Left colon (tissue), 2 donors: ENCODE data around the gene DRD2. TPM values are rescaled to one million over a fixed set of nuclear protein-coding genes. Genes with fewer than 3 reads are reported as not detected.

ENCODE experiments used
- ATAC-seq: fragments of 200-7000 bp; cut with Tn5 transposase; one replicate; pipeline ENCODE4 v1.9.1; 2020; ENCODE audit warnings: mild to moderate bottlenecking, moderate library complexity
- DNase-seq, 2 donors: peaks; one replicate each; pipeline ENCODE4 v3.0.0-alpha.2; 2020
- intact Hi-C, 2 donors: fragments of 100-400 bp; cut with DNase I in 1 of 2; cut with micrococcal nuclease in 1 of 2; formaldehyde crosslinking; loops; one replicate each; pipeline versions ENCODE4 v1.11.2 to v1.14.0; 2022; cut with DNase I, micrococcal nuclease
- total RNA-seq, 2 donors: library from RNA; stranded (reverse); fragmentation: NEBNext Ultra II Directional; extraction: Animal tissue kit (Norgen Biotek cat#: 25700); gene quantifications; one replicate each; pipeline ENCODE4 v1.2.1, GENCODE V29; 2021
- donor health status: DM: no; HTN: no; CAD: no.
- donor health status: DM: yes; HTN: yes; CAD: no.

The DRD2 gene
- total RNA-seq, 2 donors from 2014 or later: 0.31 to 0.36 TPM

DNA sequence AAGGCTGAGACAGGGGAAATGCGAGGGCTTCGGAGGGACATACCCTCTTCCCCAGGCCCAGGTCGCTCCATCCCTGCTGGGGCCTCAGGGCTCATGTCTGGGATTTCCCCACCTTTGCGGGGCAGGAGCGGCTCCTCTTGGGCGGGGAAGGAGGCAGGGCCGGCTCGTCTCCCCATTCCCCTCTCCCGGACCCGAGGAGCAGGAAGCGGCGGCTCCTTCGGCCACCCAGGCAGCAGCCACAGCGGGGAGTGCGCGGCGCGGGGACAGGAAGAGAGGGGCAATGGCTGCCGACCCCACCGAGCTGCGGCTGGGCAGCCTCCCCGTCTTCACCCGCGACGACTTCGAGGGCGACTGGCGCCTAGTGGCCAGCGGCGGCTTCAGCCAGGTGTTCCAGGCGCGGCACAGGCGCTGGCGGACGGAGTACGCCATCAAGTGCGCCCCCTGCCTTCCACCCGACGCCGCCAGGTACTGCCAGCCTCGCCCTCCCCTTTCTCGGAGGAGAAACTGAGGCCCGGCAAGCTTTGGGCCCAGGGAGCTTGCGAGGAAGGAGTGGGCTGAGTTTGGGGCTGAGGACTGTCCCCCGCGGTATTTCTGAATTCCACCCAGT lies 87.5 kb downstream of the DRD2 start, which contains the start of gene ANKK1:
ANKK1 (plus strand) TSS at position 175 of the 607 bp plus-strand sequence; CDS start at position 281, 106 bp downstream.
- DNase-seq: peak in 1 of 2 donors; percentile 41

DNA sequence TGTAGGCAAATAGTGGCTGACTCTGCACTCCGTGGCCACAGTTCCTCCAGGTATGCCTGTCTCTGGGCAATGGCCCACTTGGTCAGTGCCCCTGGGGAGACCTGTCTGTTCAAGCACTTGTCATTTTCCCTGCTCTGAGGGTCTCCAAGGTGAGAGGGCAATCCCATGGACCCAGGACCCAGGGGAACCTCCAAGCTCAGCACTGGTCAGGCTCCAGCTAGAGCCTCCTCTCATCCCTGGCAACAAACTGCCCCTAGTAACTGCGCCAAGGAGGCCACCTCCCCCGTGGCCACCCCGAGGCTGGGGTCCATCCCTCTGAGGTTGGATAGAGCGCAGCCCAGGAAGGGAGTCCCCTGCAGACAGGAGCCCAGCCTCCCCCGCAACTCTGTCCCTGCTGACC lies 88.3 kb downstream of the DRD2 start:
- no peak for DNase-seq
- ATAC-seq: no peak
- intact Hi-C loops: no loop called here

More for the DNA sequence above, 87.5 kb downstream of the DRD2 start, which contains the start of gene ANKK1:
- intact Hi-C loops: no loop called here
- peak; percentile 85 for ATAC-seq

- DNase-seq (no peak), ATAC-seq (no peak)
- intact Hi-C loops: no loop called here
Observed at GRCh38 chr11:113385749-113386148, 89.4 kb downstream of the DRD2 start.

GRCh38 chr11:113384551-113384950 lies 90.6 kb downstream of the DRD2 start:
- intact Hi-C loops: no loop called here
- no peak for ATAC-seq
- DNase-seq: no peak

- DNase-seq (no peak), ATAC-seq (no peak)
- intact Hi-C loops: no loop called here
Observed at GRCh38 chr11:113382121-113382520, 93.1 kb downstream of the DRD2 start.

DNA sequence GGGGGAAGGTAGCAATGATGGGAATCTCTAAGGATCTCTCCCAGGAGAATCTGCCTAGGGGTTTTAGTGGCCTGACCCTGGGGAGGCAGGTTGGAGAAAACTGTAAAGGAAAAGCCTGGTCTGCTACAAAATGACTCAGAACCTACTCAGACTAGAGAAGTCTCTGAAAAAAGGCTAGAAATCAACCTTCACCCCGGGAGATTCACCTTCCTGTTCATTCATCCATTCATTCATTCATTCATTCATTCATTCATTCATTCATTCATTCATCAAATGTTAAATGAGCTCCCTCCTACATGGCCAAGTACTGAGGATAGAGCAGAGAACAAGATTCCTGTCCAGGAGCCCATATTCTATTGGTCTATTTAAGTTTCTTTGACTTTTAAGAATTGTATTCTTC lies 96.5 kb downstream of the DRD2 start:
- ATAC-seq: no peak

DNA sequence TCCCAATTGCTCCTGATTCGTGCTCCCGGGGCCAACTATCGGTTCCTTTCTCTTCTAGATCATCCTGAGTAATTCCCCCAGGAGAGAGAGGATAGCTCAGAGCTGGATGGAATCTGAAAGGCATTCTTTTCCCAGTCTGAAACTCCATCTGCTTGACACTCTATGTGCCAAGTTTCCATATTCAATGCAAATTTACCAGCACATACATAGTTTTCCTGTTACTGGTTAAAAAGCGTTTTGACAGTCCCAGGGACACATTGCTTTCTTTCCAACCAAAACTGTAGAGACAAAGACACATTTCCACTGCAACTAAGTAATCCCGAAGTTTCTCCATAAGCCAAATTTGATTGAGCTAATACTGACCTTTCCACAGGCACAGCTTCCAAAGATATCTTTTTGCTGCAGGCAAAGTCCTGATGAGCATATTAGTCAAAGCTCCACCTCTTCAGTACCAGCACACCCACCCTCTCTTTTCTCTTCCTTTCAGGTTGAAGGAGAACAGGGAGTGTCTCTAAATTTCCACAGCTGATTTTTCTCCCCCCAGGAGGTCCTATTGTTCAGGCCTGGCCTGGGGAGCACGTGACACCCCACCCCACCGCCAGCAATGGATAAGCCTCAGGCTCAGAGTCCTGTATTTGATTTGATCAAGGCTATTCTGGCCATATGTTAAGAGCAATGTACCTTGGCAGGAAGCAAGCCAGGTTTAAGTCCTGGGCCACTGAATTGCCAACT lies 97.4 kb downstream of the DRD2 start:
- intact Hi-C loops: no loop called here
- DNase-seq: no peak

More for the DNA sequence above, 96.5 kb downstream of the DRD2 start:
- intact Hi-C loops: no loop called here
- DNase-seq: no peak

GRCh38 chr11:113376156-113376555 lies 99.0 kb downstream of the DRD2 start:
- DNase-seq (no peak), ATAC-seq (no peak)
- intact Hi-C loops: no loop called here

More for the DNA sequence above, 97.4 kb downstream of the DRD2 start:
- ATAC-seq: no peak

DNA sequence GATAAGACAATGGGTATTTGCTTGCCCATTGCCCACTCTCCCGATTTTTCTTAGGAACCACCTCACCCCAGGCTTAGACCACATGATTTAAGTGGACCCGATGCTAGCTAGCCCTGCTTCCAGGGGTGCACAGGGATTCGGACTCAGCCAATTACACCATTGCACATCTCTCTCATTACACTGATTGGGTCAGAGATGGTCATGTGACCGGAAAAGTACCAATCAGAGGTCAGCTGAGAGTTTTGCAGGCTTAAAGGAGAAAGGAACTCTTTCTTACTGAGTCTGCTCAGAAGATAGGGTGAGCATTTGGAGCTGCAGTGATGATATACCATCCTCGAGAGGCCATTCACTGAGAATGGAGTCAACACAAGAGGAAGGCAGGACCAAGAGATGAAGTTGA lies 99.8 kb downstream of the DRD2 start:
- intact Hi-C loops: no loop called here
- ATAC-seq: no peak
- DNase-seq: no peak

- ATAC-seq (no peak), DNase-seq (no peak)
- intact Hi-C loops: no loop called here
Observed at GRCh38 chr11:113373981-113374560, 101.1 kb downstream of the DRD2 start.

- ATAC-seq (no peak), DNase-seq (no peak)
- intact Hi-C loops: no loop called here
Observed at GRCh38 chr11:113373306-113373705, 101.9 kb downstream of the DRD2 start.

GRCh38 chr11:113372309-113372708 lies 102.9 kb downstream of the DRD2 start:
- intact Hi-C loops: no loop called here
- DNase-seq (no peak), ATAC-seq (no peak)

- ATAC-seq: no peak
- DNase-seq: no peak
- intact Hi-C loops: no loop called here
Observed at GRCh38 chr11:113370634-113371033, 104.6 kb downstream of the DRD2 start.

DNA sequence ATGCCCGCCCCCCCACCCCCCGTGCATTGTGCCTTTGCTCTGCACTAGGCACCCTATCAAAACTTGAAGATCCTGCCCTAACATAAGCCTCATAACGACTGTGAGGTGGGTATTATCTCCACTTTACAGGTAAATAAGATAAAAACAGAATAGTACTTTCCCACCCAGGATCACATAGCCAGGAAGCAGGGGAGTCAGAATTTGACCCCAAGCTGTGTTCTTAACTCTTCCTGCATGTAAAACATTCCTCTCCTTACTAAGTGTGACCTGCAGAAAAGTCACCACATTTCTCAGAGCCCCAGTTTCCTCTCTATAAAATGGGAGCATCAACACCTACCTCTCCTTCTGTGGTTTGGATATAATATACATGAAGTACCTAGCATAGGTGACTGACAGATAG lies 105.8 kb downstream of the DRD2 start:
- DNase-seq (no peak), ATAC-seq (no peak)
- intact Hi-C loops: no loop called here

DNA sequence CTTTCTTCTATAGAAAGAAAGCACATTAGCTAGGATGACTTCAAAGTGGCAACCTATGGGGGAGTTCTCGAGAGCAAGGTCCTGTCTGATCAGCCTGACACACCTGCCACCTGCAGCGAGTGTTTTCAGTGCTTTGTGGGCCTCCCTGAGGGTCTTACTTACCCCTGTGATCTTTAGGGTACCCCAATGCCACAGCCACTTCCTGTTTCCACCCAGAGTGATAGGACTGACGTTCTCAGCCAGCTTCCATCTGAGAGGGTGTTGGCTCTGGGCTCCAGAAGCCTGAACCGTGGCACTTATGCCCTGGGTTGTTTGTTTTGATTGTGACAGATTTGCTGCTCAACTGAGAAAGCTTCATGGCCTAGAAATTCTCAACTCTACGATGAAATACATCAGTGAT lies 109.3 kb downstream of the DRD2 start:
- intact Hi-C loops: no loop called here
- DNase-seq (no peak), ATAC-seq (no peak)

DNA sequence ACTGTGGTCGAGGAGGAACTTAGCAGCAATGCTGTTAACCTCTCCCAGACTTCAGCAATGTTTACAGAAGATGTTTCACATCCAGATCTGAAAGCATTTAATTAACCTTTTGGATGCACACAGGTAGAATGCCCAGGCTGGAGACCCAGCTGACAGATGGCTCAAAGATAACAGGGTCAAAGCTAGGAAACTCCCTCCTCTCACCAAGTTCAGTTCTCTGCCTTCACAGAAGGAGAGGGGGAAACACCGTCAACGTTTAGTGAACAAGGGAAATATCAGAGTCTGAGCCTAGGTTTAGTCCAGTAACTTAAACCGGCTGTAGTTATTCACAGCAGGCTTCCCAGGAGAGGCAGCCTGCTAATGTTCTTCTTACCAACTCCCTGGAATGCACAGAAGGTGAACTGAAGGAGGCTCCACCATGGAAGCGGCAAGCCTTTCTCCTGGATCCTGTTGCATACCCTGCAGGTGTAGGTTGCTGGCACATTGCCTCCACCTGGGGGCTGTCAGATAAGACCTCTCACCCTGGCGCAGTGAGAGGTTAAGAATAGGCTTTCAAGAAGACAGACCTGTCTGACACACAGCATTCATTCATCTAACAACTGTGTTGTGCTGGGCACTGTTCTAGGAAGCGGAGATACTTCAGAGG lies 111.1 kb downstream of the DRD2 start:
- intact Hi-C loops: no loop called here
- DNase-seq: no peak
- no peak for ATAC-seq

DNA sequence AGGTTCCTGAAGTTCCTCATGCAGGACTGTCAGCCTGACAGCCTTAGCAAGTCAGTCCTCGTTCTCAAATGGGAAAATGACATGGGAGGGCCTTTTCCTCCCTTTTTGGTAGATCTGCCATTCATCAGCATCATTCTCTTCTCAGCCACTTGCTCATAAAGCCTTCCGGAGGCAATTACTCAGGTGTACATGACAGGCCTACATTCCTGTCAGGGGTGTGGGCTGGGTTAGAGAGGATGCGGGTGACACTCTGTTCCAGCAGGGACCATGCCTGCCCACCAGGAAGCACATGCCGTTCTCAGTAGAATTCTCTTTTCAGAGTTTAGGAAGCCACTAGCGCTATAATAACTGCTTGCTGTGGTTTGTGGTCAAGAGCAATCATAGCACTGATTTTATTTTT lies 111.8 kb downstream of the DRD2 start:
- DNase-seq: no peak
- no peak for ATAC-seq
- intact Hi-C loops: no loop called here
